A673 (cell line): ENCODE measurements around the gene TRIAP1. TPM values are rescaled to one million over a fixed set of nuclear protein-coding genes. Genes with fewer than 3 reads are reported as not detected.

Source experiments
- BruUV-seq: library from RNA; stranded (reverse); fragments of 400-500 nt; replicated peaks from 2 replicates; lab custom pipeline; 2021; lab: Mats Ljungman, UMichigan
- CTCF ChIA-PET: fragments of 300-600 bp; sonication (Branson Sonifier 250); formaldehyde crosslinking; loops from one replicate; lab custom pipeline; 2022; ENCODE audit warnings: antibody characterized with exemption; lab: Charles Lee
- POLR2A ChIA-PET: fragments of 300-600 bp; sonication (Branson Sonifier 250); formaldehyde crosslinking; loops from one replicate; lab custom pipeline; 2022; ENCODE audit warnings: antibody characterized with exemption; ENCODE audit not compliant: low non-redundant PET; lab: Charles Lee
- DNase-seq: peaks from one replicate; pipeline ENCODE4 v3.0.0-alpha.2; 2015; ENCODE audit warnings: low spot score
- H3K27ac ChIP-seq: fragments of 200-600 bp; sonication (generic); 2 replicates; pipeline ENCODE4 v1.5.1; 2016; ENCODE audit warnings: mixed run types, low read depth, mild to moderate bottlenecking, mixed read lengths, antibody characterized with exemption, low read length; ENCODE audit not compliant: poor library complexity, severe bottlenecking
- H3K27me3 ChIP-seq: fragments of 200-600 bp; sonication (generic); replicated peaks from 2 replicates; pipeline ENCODE4 v1.6.1; 2017; ENCODE audit warnings: mixed run types, low read depth, mild to moderate bottlenecking, mixed read lengths, antibody characterized with exemption, low read length; ENCODE audit not compliant: insufficient read depth, poor library complexity
- H3K36me3 ChIP-seq: fragments of 200-600 bp; sonication (generic); 2 replicates; pipeline ENCODE4 v1.6.1; 2016; ENCODE audit warnings: mixed run types, mild to moderate bottlenecking, mixed read lengths, antibody characterized with exemption, low read length; ENCODE audit not compliant: insufficient read depth, poor library complexity, severe bottlenecking
- H3K4me1 ChIP-seq: fragments of 200-600 bp; sonication (generic); 2 replicates; pipeline ENCODE4 v1.6.1; 2017; ENCODE audit warnings: mixed run types, mild to moderate bottlenecking, mixed read lengths, antibody characterized with exemption, low read length; ENCODE audit not compliant: insufficient read depth, poor library complexity, severe bottlenecking
- H3K4me3 ChIP-seq: fragments of 200-600 bp; sonication (generic); 2 replicates; pipeline ENCODE4 v1.5.1; 2016; ENCODE audit warnings: low read depth, mixed run types, mild to moderate bottlenecking, mixed read lengths, low read length; ENCODE audit not compliant: poor library complexity, severe bottlenecking
- H3K9me3 ChIP-seq: fragments of 200-600 bp; sonication (generic); 2 replicates; pipeline ENCODE4 v1.6.1; 2016; ENCODE audit warnings: mixed run types, low read depth, mild to moderate bottlenecking, mixed read lengths, antibody characterized with exemption, low read length; ENCODE audit not compliant: poor library complexity, severe bottlenecking
- CTCF ChIP-seq: fragments of 300-800, 200-600 bp; sonication (generic); conservative IDR thresholded peaks from 2 replicates; pipeline ENCODE4 v1.5.1; 2017; ENCODE audit warnings: low read depth, mild to moderate bottlenecking, antibody characterized with exemption, low read length, moderate library complexity, mixed read lengths
- EZH2 ChIP-seq: fragments of 200-600 bp; sonication (generic); IDR thresholded peaks from 2 replicates; pipeline ENCODE4 v1.6.1; 2017; ENCODE audit warnings: borderline replicate concordance, low read depth, mild to moderate bottlenecking, mixed read lengths, antibody characterized with exemption, low read length; ENCODE audit not compliant: poor library complexity, severe bottlenecking
- intact Hi-C: fragments of 100-400 bp; cut with micrococcal nuclease; formaldehyde crosslinking; loops from one replicate; pipeline ENCODE4 v1.10.0; 2022; ENCODE audit not compliant: unreplicated experiment
- total RNA-seq: library from RNA; stranded (reverse); gene quantifications from 2 replicates; pipeline ENCODE4 v1.2.3, GENCODE V29; 2021

Gene TRIAP1
- total RNA-seq, 1 experiment from 2014 or later: 36.4 TPM

- Histone ChIP-seq H3K4me1 (peaks cover 15% of the 10 kb centered on the region), H3K9me3 (no peaks in the 10 kb centered on the region), H3K27ac (peak overlapping the region; percentile 94), H3K27me3 (no peaks in the 10 kb centered on the region), H3K4me3 (peak overlapping the region; percentile 92), H3K36me3 (peaks cover 23% of the 10 kb centered on the region)
- intact Hi-C loops: no loop called here
- peak; percentile 28 for DNase-seq
- POLR2A ChIA-PET: no interaction called here
- TF ChIP-seq EZH2 (no peak), CTCF (no peak)
- no TSS peak for BruUV-seq
- CTCF ChIA-PET: no interaction called here
Observed at GRCh38 chr12:120470150-120470784, 24.1 kb upstream of the TRIAP1 start.

GRCh38 chr12:120469450-120470149 is 23.4 kb upstream of the TRIAP1 start, which contains the start of gene SRSF9:
SRSF9 (minus strand) TSS chr12:120469748; CDS start chr12:120469609, 139 bp downstream.
- Histone ChIP-seq H3K27me3 (no peaks in the 10 kb centered on the region), H3K4me3 (peak within 1 kb of the TSS; percentile 92), H3K36me3 (peaks cover 29% of the 10 kb centered on the region), H3K27ac (peak within 1 kb of the TSS; percentile 94), H3K9me3 (no peaks in the 10 kb centered on the region), H3K4me1 (peaks cover 15% of the 10 kb centered on the region)
- peak; percentile 98 for DNase-seq
- CTCF ChIA-PET: no interaction called here
- POLR2A ChIA-PET: no interaction called here
- BruUV-seq: no TSS peak
- TF ChIP-seq EZH2 (no peak), CTCF (peak; percentile 94)
- intact Hi-C loops: loop anchor here (2.0 kb wide), 1 partner anchor 27 kb away; the partner anchor contains the start of gene DYNLL1

GRCh38 chr12:120468821-120469449 is 22.8 kb upstream of the TRIAP1 start:
- intact Hi-C loops: loop anchor here (2.0 kb wide), 1 partner anchor 28 kb away; the partner anchor contains the start of gene DYNLL1
- Histone ChIP-seq H3K4me3 (peak overlapping the region; percentile 92), H3K27me3 (no peaks in the 10 kb centered on the region), H3K27ac (peak overlapping the region; percentile 94), H3K9me3 (no peaks in the 10 kb centered on the region), H3K36me3 (peaks cover 36% of the 10 kb centered on the region), H3K4me1 (peaks cover 15% of the 10 kb centered on the region)
- ChIA-PET CTCF (no interaction called here), POLR2A (interaction anchor here (0.6 kb wide), 1 partner anchor 60 kb away, joined by 3 read pairs; the partner anchor contains the start of gene COQ5)
- TF ChIP-seq EZH2 (no peak), CTCF (peak; percentile 22; the same call in 1 of the 2 replicates)
- DNase-seq: peak; percentile 25
- no TSS peak for BruUV-seq
